Measurements from ENCODE around the gene ZEB2. TPM values are rescaled to one million over a fixed set of nuclear protein-coding genes. Genes with fewer than 3 reads are reported as not detected.

Gene ZEB2
- total RNA-seq, 1 donor from 2014 or later, result 88.5 TPM

- no peak for TF ChIP-seq CTCF (conservative IDR thresholded peaks at IDR 0.05)
- Mint-ChIP-seq H3K36me3 (peaks cover 13% of the 10 kb centered on the region), H3K9me3 (no peaks in the 10 kb centered on the region), H3K4me3 (no peak overlapping the region), H3K27ac (no peak overlapping the region), H3K27me3 (peaks cover 42% of the 10 kb centered on the region), H3K4me1 (ENCODE audit: unreplicated experiment) (peaks cover 25% of the 10 kb centered on the region)
- no peak for DNase-seq (ENCODE audit: extremely low spot score, unreplicated experiment)
These were observed 39.6 kb downstream of the ZEB2 start for GRCh38 chr2:144480285-144480684.

GRCh38 chr2:144479659-144480058 lies 40.3 kb downstream of the ZEB2 start:
- peaks cover 16% of the 10 kb centered on the region for H3K36me3 Mint-ChIP-seq
- H3K9me3 Mint-ChIP-seq, result no peaks in the 10 kb centered on the region
- no peak for TF ChIP-seq CTCF (conservative IDR thresholded peaks at IDR 0.05)
- DNase-seq (ENCODE audit: extremely low spot score, unreplicated experiment), result no peak
- H3K27ac Mint-ChIP-seq, result no peak overlapping the region
- peaks cover 25% of the 10 kb centered on the region for H3K4me1 Mint-ChIP-seq (ENCODE audit: unreplicated experiment)
- H3K27me3 Mint-ChIP-seq, result peaks cover 42% of the 10 kb centered on the region
- H3K4me3 Mint-ChIP-seq, result no peak overlapping the region

- Mint-ChIP-seq H3K9me3 (no peaks in the 10 kb centered on the region), H3K27ac (no peak overlapping the region), H3K27me3 (peaks cover 39% of the 10 kb centered on the region), H3K4me3 (no peak overlapping the region), H3K4me1 (ENCODE audit: unreplicated experiment) (peaks cover 25% of the 10 kb centered on the region), H3K36me3 (peaks cover 16% of the 10 kb centered on the region)
- no peak for DNase-seq (ENCODE audit: extremely low spot score, unreplicated experiment)
- no peak for TF ChIP-seq CTCF (conservative IDR thresholded peaks at IDR 0.05)
These were observed 40.8 kb downstream of the ZEB2 start for GRCh38 chr2:144479138-144479537.

- TF ChIP-seq CTCF (conservative IDR thresholded peaks at IDR 0.05), result no peak
- H3K9me3 Mint-ChIP-seq, result no peaks in the 10 kb centered on the region
- peaks cover 33% of the 10 kb centered on the region for H3K27me3 Mint-ChIP-seq
- DNase-seq (ENCODE audit: extremely low spot score, unreplicated experiment), result no peak
- no peak overlapping the region for H3K27ac Mint-ChIP-seq
- H3K4me1 Mint-ChIP-seq (ENCODE audit: unreplicated experiment), result peaks cover 25% of the 10 kb centered on the region
- H3K4me3 Mint-ChIP-seq, result no peak overlapping the region
- peaks cover 11% of the 10 kb centered on the region for H3K36me3 Mint-ChIP-seq
These were observed 42.0 kb downstream of the ZEB2 start for GRCh38 chr2:144477957-144478311.

GRCh38 chr2:144477281-144477956 lies 42.5 kb downstream of the ZEB2 start:
- H3K36me3 Mint-ChIP-seq, result peaks cover 10% of the 10 kb centered on the region
- DNase-seq (ENCODE audit: extremely low spot score, unreplicated experiment), result no peak
- no peak overlapping the region for H3K4me3 Mint-ChIP-seq
- no peaks in the 10 kb centered on the region for H3K9me3 Mint-ChIP-seq
- no peak for TF ChIP-seq CTCF (conservative IDR thresholded peaks at IDR 0.05)
- peaks cover 33% of the 10 kb centered on the region for H3K27me3 Mint-ChIP-seq
- no peak overlapping the region for H3K27ac Mint-ChIP-seq
- peaks cover 25% of the 10 kb centered on the region for H3K4me1 Mint-ChIP-seq (ENCODE audit: unreplicated experiment)

All from type B pancreatic cell (in vitro differentiated cells).